ENCODE data around the gene MDC1.

The MDC1 gene

DNA sequence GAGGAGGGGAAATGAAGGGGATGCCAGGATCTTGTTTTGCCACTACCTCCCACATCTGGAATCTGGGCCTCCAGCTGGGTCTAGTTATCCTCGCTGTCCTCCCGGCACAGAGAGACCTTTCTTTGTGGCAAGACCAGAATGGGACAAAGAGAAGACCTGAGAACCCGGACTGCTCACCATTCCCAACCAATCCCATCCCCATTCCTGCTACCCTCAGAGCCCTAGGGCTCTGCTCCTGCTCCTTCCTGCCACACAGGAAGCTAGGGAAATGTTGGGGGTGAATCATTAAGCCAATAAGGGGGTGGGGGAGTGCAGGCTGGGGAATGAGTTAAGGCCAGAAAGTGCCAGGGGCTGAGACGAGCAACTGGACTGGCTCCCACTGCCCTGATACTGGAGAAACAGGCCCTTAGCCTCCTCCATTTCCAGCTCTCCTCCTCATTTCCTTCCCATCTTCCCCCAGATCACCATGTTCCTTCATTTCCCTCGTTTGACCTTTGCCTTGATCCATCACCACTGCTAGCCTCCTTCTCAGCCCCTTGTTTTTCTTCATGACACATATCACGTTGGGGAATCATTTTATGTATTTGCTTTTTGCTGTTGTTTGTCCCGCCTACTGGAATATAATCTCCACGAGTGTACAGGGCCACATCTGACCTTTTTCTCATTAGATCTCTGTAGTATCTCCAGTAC is 31.9 kb upstream of the MDC1 start:
- DNase-seq (ENCODE audit: low read depth, low spot score) = no peak

DNA sequence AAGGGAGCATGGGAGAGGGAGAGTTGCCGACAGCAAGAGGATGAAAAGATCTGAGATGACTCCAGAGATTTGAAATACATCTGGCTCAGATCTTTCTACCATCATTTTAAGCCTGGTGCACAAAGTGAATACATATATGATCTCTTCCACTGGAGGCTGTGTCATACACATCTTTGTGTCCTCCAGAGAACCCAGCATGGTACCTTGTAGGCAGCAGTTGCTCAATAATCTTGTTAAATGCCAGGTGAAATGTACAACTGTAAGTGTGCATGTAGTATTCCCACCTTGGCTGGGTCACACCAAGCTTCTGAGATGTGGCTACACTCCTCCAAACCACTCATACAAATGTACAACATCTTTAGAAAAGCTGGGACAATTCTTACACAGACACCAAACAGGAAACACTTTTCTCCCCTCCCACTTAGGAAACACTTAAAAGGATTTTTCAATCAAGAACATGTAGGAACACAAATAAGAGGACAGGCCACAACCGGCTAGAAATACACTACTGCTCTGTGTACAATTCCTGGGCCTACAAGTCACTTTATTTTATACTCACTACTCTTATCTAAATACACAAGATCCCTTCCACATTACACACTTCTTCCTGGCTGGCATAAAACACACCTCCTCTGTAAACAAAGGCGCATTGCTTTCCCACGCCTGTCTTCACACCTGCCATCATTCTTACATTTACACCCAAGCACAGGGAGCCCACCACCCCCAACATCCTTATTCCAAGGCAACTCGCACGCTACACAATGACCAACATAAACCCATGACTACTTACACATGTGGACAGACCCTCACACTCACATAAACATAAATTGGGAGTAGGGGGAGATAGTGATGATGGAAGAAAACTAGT is 31.1 kb upstream of the MDC1 start:
- no peak for DNase-seq (ENCODE audit: low read depth, low spot score)

GRCh38 chr6:30747300-30747687 is 30.2 kb upstream of the MDC1 start:
- DNase-seq (ENCODE audit: low read depth, low spot score) = no peak

- peak; percentile 97 for DNase-seq (ENCODE audit: low read depth, low spot score)
Observed at GRCh38 chr6:30744054-30744805, 27.1 kb upstream of the MDC1 start, which contains the start of gene IER3. TSS of gene IER3 (minus strand) at chr6:30744547. CDS start at chr6:30744518, 29 bp downstream.

DNA sequence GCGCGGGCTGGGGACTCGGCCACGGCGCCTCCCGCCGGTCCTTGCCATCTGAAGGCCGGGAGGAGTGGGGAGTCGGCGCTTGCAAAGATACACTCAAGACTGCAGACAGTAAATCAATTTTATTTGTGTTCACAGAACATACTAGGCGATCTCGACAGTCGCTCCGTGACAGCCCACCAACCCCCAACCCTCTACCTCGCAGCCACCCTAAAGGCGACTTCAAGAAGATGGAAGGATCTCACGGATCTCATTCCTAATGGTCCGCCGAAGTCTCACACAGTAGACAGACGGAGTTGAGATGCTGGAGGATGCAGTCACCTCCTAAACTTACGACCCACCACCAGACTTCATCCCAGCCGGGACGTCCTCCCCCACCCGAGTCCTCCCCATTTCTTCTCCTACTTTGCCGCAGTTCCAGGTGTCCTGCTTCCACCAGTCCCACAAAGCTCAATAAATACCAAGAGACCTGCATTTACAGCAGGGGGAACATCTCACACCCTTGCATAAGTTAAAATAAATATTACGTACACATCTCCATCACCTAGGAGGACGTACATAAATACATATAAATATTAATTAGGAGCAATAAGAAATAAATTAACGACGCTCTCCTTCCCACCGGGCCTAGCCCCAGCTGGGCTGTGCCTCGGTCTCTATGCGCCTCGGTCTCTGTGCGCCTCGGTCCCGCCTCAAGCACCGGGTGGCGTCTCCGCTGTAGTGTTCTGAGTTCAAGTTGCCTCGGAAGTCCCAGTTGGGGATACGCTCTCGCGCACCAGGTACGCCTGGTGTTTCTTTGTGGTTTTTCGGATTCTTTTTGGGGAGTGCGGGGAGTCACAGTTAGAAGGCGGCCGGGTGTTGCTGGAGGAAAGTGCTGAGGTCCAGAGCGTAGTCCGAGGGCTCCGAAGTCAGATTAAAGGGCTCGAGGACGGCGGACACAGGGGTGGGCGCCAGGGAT is 26.3 kb upstream of the MDC1 start:
- no peak for DNase-seq (ENCODE audit: low read depth, low spot score)

- DNase-seq (ENCODE audit: low read depth, low spot score) = peak; percentile 96
Observed at GRCh38 chr6:30742316-30743098, 25.4 kb upstream of the MDC1 start, which contains the start of gene FLOT1. TSS of gene FLOT1 (minus strand) at chr6:30742687. CDS start at chr6:30742189, 498 bp downstream.

DNA sequence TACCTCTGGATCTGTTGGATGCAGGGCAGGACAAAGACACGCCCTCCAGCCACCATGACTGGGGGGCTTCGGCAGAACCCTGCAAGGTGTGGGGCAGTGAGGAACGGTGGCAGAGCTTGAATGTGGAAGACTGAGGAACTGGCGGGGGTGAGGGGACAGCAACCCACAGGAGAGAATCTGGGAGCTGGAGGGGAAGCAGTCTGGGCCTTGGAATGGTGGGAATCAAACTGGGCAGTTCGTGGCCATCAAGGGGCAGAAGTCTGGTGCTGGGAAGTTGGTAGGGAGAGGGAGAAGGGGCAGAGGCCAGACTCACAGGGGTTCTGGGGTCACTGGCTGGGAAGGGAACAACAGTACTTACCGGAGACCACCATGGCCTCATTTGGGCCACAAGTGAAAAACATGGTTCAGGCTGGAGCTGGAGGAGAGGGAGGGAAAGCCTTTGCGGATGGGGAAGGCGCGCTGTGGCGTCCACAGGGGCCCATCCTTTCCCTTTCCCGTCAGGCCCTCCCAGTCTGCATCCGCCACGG is 24.8 kb upstream of the MDC1 start:
- DNase-seq (ENCODE audit: low read depth, low spot score) = no peak

- peak; percentile 71 for DNase-seq (ENCODE audit: low read depth, low spot score)
Observed at GRCh38 chr6:30741063-30741779, 24.1 kb upstream of the MDC1 start.

- peak; percentile 46 for DNase-seq (ENCODE audit: low read depth, low spot score)
Observed at GRCh38 chr6:30740540-30740870, 23.4 kb upstream of the MDC1 start.

GRCh38 chr6:30738532-30738931 is 21.5 kb upstream of the MDC1 start:
- DNase-seq (ENCODE audit: low read depth, low spot score) = no peak

DNA sequence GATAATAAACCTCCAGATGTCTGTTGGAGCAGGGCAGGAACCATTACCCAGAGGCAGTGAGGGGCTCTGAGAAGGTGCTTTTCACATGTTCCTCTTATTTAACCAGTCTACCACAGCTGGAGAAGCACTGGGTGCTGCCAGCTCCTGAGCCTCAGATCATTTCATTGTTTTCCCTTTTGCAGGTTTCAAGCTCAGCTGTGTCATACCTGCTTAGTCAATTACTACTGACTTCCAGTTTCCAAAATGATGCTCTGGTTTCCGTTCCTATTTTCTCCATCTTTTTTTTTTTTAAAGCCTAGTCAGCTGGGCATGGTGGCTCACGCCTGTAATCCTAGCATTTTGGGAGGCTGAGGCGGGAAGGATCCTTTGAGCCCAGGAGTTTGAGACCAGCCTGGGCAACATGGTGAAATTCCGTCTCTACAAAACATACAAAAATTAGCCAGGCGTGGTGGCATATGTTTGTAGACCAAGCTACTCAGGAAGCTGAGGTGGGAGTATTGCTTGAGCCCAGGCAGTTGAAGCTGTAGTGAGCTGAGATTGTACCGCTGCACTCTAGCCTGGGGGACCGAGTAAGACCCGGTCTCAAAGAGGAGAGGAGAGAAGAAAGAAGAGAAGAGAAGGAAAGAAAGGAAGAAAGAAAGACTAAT is 18.7 kb upstream of the MDC1 start:
- no peak for DNase-seq (ENCODE audit: low read depth, low spot score)

DNA sequence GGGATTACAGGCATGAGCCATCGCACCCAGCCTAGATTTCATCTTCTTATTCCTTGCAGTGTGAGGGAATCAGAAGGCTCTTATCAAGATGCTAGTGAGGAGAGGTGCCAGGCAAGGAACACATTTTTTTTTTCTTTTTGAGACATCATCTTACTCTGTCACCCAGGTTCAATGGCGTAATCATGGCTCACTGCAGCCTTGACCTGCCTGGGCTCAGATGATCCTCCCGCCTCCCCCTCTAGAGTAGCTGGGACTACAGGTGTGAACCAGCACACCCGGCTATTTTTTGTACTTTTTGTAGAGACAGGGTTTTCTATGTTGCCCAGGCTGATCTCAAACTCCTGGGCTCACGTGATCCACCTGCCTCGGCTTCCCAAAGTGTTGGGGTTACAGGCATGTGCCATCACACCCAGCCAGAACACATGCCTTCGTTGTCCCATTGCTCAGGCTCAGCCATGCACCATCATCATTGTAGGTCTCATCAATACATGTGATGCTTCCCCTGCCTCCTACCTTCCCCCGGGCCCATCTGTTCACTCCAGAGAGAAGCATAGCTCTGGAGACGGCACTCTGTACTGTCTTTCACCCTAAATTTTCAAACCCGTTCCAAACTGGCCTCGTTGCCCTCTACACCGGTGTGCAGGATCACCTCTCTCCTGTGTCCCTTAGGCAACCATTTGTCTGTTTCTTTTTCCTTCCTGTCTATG is 15.3 kb upstream of the MDC1 start:
- no peak for DNase-seq (ENCODE audit: low read depth, low spot score)

DNA sequence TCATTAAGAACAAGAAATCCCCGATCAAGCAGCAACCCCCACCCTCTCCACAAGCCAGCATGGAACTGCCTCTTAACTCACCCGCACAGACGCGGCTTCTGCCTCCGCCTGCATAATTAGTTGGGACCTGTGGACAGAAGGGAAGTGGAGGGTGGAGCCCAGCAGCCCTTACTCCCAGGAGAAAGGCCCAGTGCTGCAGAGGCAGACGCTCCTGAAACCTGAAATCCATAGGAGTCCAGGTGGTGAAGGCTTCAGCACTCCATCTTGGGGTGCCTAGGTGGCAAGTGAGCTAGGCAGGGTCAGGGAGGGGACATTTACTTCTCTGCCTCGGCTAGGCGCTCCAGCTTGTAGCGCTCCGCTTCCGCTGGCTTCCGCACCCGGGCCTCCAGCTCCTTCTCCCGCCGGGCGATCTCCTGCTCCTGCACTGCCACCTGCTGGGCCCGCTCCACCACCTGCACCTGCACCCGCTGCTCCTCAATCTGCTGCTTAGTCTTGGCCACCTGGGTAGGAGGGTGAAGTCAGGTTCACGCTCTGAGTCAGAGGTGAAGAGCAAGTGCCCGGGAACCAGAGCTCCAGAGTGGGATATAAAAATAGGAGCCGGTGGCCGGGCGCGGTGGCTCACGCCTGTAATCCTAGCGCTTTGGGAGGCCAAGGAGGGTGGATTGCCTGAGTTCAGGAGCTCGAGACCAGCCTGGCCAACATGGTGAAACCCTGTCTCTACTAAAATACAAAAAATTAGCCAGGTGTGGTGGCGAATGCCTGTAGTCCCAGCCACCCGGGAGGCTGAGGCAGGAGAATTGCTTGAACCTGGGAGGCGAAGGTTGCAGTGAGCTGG is 13.7 kb upstream of the MDC1 start:
- peak; percentile 88 for DNase-seq (ENCODE audit: low read depth, low spot score)

- DNase-seq (ENCODE audit: low read depth, low spot score) = peak; percentile 53
Observed at GRCh38 chr6:30727920-30728553, 11.0 kb upstream of the MDC1 start.

GRCh38 chr6:30726506-30727413 is 9.7 kb upstream of the MDC1 start:
- no peak for DNase-seq (ENCODE audit: low read depth, low spot score)
